Sigmoid colon (tissue), 7 donors: ENCODE data around the gene HNRNPH1. TPM values are rescaled to one million over a fixed set of nuclear protein-coding genes. Genes with fewer than 3 reads are reported as not detected.
A peak's percentile ranks its signal among the peaks of the same experiment; 100 is the strongest.

ENCODE experiments used
- DNase-seq: peaks from one replicate; pipeline ENCODE4 v3.0.0-alpha.2; 2019
- H3K27ac ChIP-seq, 4 donors: fragments of 200-600 bp; sonication (generic); one replicate each; pipeline ENCODE4 v1.5.1; 2016 to 2019; ENCODE audit warnings: mild to moderate bottlenecking in 1 of 4
- H3K27me3 ChIP-seq, 3 donors: fragments of 200-600 bp; sonication (generic); one replicate each; pipeline ENCODE4 v1.5.1; 2019; ENCODE audit warnings: mild to moderate bottlenecking in 1 of 3
- H3K36me3 ChIP-seq, 4 donors: fragments of 200-600 bp; sonication (generic); one replicate each; pipeline ENCODE4 v1.5.1; 2016 to 2019
- H3K4me1 ChIP-seq, 4 donors: fragments of 200-600 bp; sonication (generic); one replicate each; pipeline ENCODE4 v1.5.1; 2017 to 2019
- H3K4me3 ChIP-seq, 4 donors: fragments of 200-600 bp; sonication (generic); one replicate each; pipeline ENCODE4 v1.5.1; 2017 to 2019; ENCODE audit warnings: mild to moderate bottlenecking in 2 of 4, moderate library complexity in 1 of 4
- H3K9me3 ChIP-seq, 4 donors: fragments of 200-600 bp in 3 of 4; sonication (generic) in 3 of 4; one replicate each; pipeline versions ENCODE4 v1.5.1 to v1.6.1; 2013 to 2019
- CTCF ChIP-seq, 4 experiments: fragments of 450-650 bp in 3 of 4; fragments of 200-600 bp in 1 of 4; IDR thresholded peaks; one replicate each; pipeline ENCODE4 v1.5.1; 2016 to 2019; ENCODE audit warnings: antibody characterized with exemption in 4 of 4, mild to moderate bottlenecking in 3 of 4, moderate library complexity in 2 of 4
- EP300 ChIP-seq, 4 donors: sonication (generic); formaldehyde crosslinking; IDR thresholded peaks; one replicate each; pipeline ENCODE4 v1.6.1; 2017; ENCODE audit warnings: antibody characterized with exemption in 4 of 4
- POLR2A ChIP-seq, 2 donors: fragments of 450-650 bp; IDR thresholded peaks; one replicate each; pipeline ENCODE4 v1.6.1; 2016; ENCODE audit warnings: antibody characterized with exemption in 2 of 2, mild to moderate bottlenecking in 2 of 2, moderate library complexity in 2 of 2
- POLR2AphosphoS5 ChIP-seq, 4 donors: sonication (generic); formaldehyde crosslinking; IDR thresholded peaks; one replicate each; pipeline ENCODE4 v1.6.1; 2017; ENCODE audit warnings: antibody characterized with exemption in 4 of 4
- WGBS, 2 donors: extraction: QIAGEN DNeasy Blood & Tissue Kit; methylation state at CpG; one replicate each; pipeline ENCODE4 v1.1.7; 2013; 5-methylcytosine and 5-hydroxymethylcytosine counted together
- intact Hi-C: fragments of 100-400 bp; cut with DNase I; formaldehyde crosslinking; loops from one replicate; pipeline ENCODE4 v1.15.1; 2023
- polyA plus RNA-seq, 3 donors: library from polyadenylated mRNA; stranded (reverse); fragments of 200-250 nt; gene quantifications; one replicate each; pipeline ENCODE4 v1.2.3, GENCODE V29; 2013
- total RNA-seq, 4 donors: library from RNA; depleted of rRNA; stranded (reverse); fragments of >200 nt; gene quantifications; one replicate each; pipeline ENCODE4 v1.1.0, GENCODE V29; 2016
- donor health status: healthy with polysubstance abuse.
- donor health status: Bipolar disorder and iron deficiency.
- donor health status: healthy.

Gene HNRNPH1
- total and polyA plus RNA-seq, 7 donors, result 63.8 to 495 (median 264) TPM

- Histone ChIP-seq H3K4me1 (peaks cover 0 to 77% (median 72%) of the 10 kb centered on the region in 4 donors), H3K27ac (peak overlapping the region; percentile 100), H3K36me3 (peaks cover 37 to 69% (median 54%) of the 10 kb centered on the region in 4 donors), H3K27me3 (no peaks in the 10 kb centered on the region), H3K4me3 (peak overlapping the region; percentile 7 to 100 (median 54)), H3K9me3 (no peaks in the 10 kb centered on the region)
- 2 to 5% methylated on average over 3 of the region's 3 CpGs for WGBS, 2 donors
- DNase-seq, result no peak
- intact Hi-C loops, result loop anchor here (5.0 kb wide), 2 partner anchors 63 to 187 kb away; partner anchors contain the start of gene MGAT4B
- no peak for TF ChIP-seq POLR2AphosphoS5 (IDR thresholded peaks at IDR 0.05)
- no peak for TF ChIP-seq POLR2A (IDR thresholded peaks at IDR 0.05)
Measured at GRCh38 chr5:179620293-179620692, 3.2 kb downstream of the HNRNPH1 start.

DNA sequence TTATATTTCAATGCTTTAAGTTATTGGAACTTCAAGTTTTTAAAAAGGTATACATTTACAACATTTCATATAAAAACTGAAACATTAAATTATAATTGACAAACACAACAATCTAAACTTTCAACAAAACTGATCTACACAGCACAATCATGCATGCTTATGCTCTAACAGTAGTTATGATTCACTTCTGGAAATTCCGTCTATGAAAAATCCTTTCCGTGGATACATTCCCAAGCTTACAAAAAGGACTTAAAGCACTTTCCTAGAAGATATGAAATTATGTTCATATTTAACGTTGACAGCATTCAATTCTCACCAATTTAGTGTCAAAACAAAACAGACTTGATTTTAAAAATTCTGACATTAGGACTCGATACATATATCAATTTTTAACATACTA lies 3.7 kb downstream of the HNRNPH1 start:
- Histone ChIP-seq H3K27me3 (no peaks in the 10 kb centered on the region), H3K27ac (peak overlapping the region in 3 of 4 donors; percentile 100), H3K4me1 (peaks cover 0 to 79% (median 72%) of the 10 kb centered on the region in 4 donors), H3K36me3 (peaks cover 37 to 74% (median 59%) of the 10 kb centered on the region in 4 donors), H3K4me3 (peak overlapping the region; percentile 7 to 100 (median 54)), H3K9me3 (no peaks in the 10 kb centered on the region)
- no peak for TF ChIP-seq POLR2AphosphoS5 (IDR thresholded peaks at IDR 0.05)
- no peak for TF ChIP-seq CTCF (IDR thresholded peaks at IDR 0.05)
- no peak for TF ChIP-seq POLR2A (IDR thresholded peaks at IDR 0.05)
- DNase-seq, result no peak
- WGBS, 2 donors, result 7 to 20% methylated on average over 4 of the region's 4 CpGs
- intact Hi-C loops, result loop anchor here (5.0 kb wide), 2 partner anchors 62 to 188 kb away; partner anchors contain the start of gene MGAT4B

GRCh38 chr5:179618923-179619554 lies 4.4 kb downstream of the HNRNPH1 start:
- WGBS, 2 donors, result 32 to 34% methylated on average over 6 of the region's 6 CpGs
- H3K27ac ChIP-seq, result peak overlapping the region in 2 of 4 donors; percentile 100
- H3K4me1 ChIP-seq, result peaks cover 0 to 75% (median 65%) of the 10 kb centered on the region in 4 donors
- H3K36me3 ChIP-seq, result peaks cover 41 to 82% (median 66%) of the 10 kb centered on the region in 4 donors
- peak overlapping the region in 2 of 4 donors; percentile 100 for H3K4me3 ChIP-seq
- no peaks in the 10 kb centered on the region for H3K9me3 ChIP-seq
- intact Hi-C loops, result no loop called here
- peak; percentile 29 for DNase-seq
- TF ChIP-seq EP300 (IDR thresholded peaks at IDR 0.05) (no peak), CTCF (IDR thresholded peaks at IDR 0.05) (no peak), POLR2A (IDR thresholded peaks at IDR 0.05) (no peak), POLR2AphosphoS5 (IDR thresholded peaks at IDR 0.05) (no peak)
- no peaks in the 10 kb centered on the region for H3K27me3 ChIP-seq

DNA sequence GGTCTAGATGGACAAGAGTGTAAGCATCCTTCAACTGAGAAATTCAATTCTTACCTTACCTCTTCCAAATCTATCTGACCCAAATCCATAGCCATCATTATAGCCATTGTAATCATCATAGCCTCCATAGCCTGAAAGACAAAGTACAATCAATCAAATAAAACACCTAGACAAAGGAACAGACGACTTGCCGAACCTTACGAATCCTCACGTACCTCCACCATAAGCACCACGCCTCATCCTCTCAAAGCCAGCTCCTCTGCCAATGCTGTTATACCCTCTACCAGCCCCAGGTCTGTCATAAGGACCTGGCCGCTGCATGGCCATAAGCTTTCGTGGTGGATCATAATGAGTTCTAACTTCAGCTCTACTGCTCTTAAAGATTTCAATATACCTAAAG lies 5.5 kb downstream of the HNRNPH1 start:
- peaks cover 46 to 93% (median 77%) of the 10 kb centered on the region in 4 donors for H3K36me3 ChIP-seq
- TF ChIP-seq POLR2A (IDR thresholded peaks at IDR 0.05) (no peak), EP300 (IDR thresholded peaks at IDR 0.05) (no peak), CTCF (IDR thresholded peaks at IDR 0.05) (no peak), POLR2AphosphoS5 (IDR thresholded peaks at IDR 0.05) (no peak)
- DNase-seq, result peak; percentile 27
- no peaks in the 10 kb centered on the region for H3K27me3 ChIP-seq
- H3K4me3 ChIP-seq, result no peak overlapping the region
- intact Hi-C loops, result no loop called here
- H3K27ac ChIP-seq, result peak overlapping the region in 1 of 4 donors; percentile 19
- peaks cover 0 to 81% (median 74%) of the 10 kb centered on the region in 4 donors for H3K4me1 ChIP-seq
- H3K9me3 ChIP-seq, result no peaks in the 10 kb centered on the region
- 75 to 78% methylated on average over 7 of the region's 7 CpGs for WGBS, 2 donors

DNA sequence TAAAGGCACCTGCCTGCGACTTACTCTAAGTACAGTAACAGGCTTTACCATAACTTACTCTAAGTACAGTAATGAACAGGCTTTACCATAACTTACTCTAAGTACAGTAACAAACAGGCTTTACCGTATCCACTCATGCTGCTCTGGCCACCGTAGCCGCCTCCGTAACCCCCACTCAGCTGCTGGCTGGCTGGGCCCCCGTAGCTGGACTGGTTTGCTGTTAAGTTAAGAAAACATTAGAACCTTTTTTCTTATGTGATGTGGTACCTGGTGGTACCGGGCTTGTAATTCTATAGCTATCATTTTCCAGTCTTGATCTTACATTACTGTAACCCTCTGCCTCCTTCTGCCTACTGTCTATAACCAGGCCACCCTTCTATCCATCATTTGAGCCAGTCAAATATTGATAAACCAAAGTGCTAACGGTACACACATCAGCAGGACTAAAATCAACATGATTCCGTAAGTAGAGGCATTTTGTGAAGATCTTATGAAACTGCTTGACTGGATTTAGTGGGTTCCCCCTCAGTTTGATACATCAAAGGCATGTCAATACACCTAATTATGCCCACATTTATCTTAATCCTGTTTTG lies 7.4 kb downstream of the HNRNPH1 start:
- H3K4me3 ChIP-seq, result no peak overlapping the region
- H3K4me1 ChIP-seq, result peaks cover 0 to 85% (median 79%) of the 10 kb centered on the region in 4 donors
- intact Hi-C loops, result no loop called here
- no peaks in the 10 kb centered on the region for H3K9me3 ChIP-seq
- 82 to 88% methylated on average over 9 of the region's 9 CpGs for WGBS, 2 donors
- DNase-seq, result peak; percentile 2
- no peak for TF ChIP-seq POLR2A (IDR thresholded peaks at IDR 0.05)
- no peak for TF ChIP-seq CTCF (IDR thresholded peaks at IDR 0.05)
- no peak for TF ChIP-seq EP300 (IDR thresholded peaks at IDR 0.05)
- no peak for TF ChIP-seq POLR2AphosphoS5 (IDR thresholded peaks at IDR 0.05)
- no peaks in the 10 kb centered on the region for H3K27me3 ChIP-seq
- H3K36me3 ChIP-seq, result peaks cover 45 to 98% (median 82%) of the 10 kb centered on the region in 4 donors
- peak overlapping the region in 2 of 4 donors; percentile 12 to 33 for H3K27ac ChIP-seq
